ENCODE data around the gene KIAA1958. TPM values are rescaled to one million over a fixed set of nuclear protein-coding genes. Genes with fewer than 3 reads are reported as not detected.

KIAA1958 gene
- total RNA-seq, 1 donor from 2014 or later = 12.0 TPM

DNA sequence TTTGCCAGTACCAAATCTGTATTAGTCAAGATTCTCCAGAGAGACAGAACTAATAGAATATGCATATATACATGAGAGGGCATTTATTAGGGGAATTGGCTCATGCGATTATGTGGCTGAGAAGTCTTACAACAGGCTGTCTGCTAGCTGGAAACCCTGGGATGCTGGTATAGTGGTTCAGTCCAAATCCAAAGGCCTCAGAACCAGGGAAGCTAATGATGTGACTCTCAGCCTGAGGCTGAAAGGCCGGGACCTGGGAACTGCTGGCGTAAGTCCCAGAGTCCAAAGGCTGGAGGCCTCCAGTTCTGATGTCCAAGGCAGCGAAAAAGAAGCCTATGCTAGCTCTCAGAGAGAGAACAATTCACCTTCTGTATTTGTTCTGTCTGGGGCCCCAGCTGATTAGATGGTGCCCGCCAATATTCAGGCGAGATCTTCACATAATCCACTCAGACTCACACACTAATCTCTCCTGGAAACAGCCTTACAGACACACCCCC lies 84.1 kb downstream of the KIAA1958 start:
- Histone ChIP-seq H3K27ac (no peak overlapping the region), H3K9me3 (no peaks in the 10 kb centered on the region), H3K4me3 (no peak overlapping the region), H3K36me3 (peaks cover 0 to 8% of the 10 kb centered on the region in 2 donors), H3K27me3 (no peaks in the 10 kb centered on the region), H3K4me1 (peaks cover 6% of the 10 kb centered on the region)
- no peak for DNase-seq (ENCODE audit: extremely low spot score in 2 of 2)
- TF ChIP-seq POLR2A (IDR thresholded peaks at IDR 0.05) (no peak), POLR2AphosphoS5 (IDR thresholded peaks at IDR 0.05; ENCODE audit: insufficient read depth in 1 of 2, low read depth in 1 of 2) (no peak)
- TF ChIP-seq, protein P1, sequence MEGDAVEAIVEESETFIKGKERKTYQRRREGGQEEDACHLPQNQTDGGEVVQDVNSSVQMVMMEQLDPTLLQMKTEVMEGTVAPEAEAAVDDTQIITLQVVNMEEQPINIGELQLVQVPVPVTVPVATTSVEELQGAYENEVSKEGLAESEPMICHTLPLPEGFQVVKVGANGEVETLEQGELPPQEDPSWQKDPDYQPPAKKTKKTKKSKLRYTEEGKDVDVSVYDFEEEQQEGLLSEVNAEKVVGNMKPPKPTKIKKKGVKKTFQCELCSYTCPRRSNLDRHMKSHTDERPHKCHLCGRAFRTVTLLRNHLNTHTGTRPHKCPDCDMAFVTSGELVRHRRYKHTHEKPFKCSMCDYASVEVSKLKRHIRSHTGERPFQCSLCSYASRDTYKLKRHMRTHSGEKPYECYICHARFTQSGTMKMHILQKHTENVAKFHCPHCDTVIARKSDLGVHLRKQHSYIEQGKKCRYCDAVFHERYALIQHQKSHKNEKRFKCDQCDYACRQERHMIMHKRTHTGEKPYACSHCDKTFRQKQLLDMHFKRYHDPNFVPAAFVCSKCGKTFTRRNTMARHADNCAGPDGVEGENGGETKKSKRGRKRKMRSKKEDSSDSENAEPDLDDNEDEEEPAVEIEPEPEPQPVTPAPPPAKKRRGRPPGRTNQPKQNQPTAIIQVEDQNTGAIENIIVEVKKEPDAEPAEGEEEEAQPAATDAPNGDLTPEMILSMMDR (IDR thresholded peaks at IDR 0.05) = no peak
- intact Hi-C loops (cut with DNase I) = no loop called here

DNA sequence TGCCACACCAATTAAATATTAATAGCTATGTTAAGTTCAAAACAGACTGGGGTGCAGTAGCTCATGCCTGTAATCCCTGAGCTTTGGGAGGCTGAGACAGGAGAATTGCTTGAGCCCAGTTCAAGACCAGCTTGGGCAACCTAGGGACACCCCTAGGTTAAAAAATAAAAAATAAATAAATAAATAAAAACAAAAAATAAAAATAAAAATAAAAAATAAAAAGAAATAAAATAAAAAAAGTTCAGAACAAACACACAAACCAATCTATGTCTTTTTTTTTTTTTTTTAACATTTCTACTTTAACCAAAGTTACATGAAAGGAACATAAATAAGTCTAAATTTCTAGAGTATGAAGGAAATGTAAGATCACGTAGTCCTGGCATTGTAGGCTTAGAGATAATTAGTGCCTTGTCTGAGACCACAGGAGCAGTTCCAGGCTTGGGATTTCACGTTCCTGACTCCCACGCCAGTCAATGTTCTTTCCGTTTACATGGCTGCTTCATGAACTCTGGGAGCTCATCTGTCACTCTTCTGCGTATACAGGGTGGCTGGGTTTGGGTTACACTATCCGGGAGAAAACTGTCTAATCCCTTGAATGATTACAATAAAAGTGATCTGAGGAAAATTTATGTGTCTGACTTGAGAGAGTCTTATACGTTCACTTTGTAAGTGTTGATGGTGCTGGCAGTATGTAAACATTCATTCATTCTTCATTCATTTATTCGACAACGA lies 85.2 kb downstream of the KIAA1958 start:
- H3K9me3 ChIP-seq = no peaks in the 10 kb centered on the region
- no peak for DNase-seq (ENCODE audit: extremely low spot score in 2 of 2)
- H3K4me1 ChIP-seq = peaks cover 6% of the 10 kb centered on the region
- no peak overlapping the region for H3K27ac ChIP-seq
- intact Hi-C loops (cut with DNase I) = no loop called here
- no peaks in the 10 kb centered on the region for H3K27me3 ChIP-seq
- H3K36me3 ChIP-seq = peaks cover 0 to 8% of the 10 kb centered on the region in 2 donors
- TF ChIP-seq, protein P1 (IDR thresholded peaks at IDR 0.05) = no peak
- TF ChIP-seq POLR2AphosphoS5 (IDR thresholded peaks at IDR 0.05; ENCODE audit: insufficient read depth in 1 of 2, low read depth in 1 of 2) = no peak
- no peak for TF ChIP-seq POLR2A (IDR thresholded peaks at IDR 0.05)
- no peak overlapping the region for H3K4me3 ChIP-seq

DNA sequence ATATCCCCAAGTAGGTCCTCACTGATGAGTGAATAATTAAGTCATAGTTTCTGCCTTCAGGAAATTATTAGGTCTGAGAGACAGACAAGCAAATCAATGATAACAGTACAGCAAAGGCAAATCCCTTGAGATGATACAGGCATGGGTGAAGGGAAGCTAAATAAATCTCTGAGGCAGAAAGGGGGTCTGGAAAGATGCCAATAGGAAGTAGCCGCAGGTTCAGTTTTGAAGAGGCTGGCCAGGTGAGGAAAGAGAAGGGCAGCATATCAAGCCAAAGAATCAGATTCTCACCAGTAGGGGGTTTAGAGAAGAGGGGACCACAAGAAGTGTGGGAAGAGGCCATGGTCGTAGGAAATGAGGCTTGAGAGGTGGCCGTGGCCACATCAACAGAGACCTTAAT lies 85.8 kb downstream of the KIAA1958 start:
- no peak overlapping the region for H3K27ac ChIP-seq
- H3K27me3 ChIP-seq = no peaks in the 10 kb centered on the region
- H3K9me3 ChIP-seq = no peaks in the 10 kb centered on the region
- intact Hi-C loops (cut with DNase I) = no loop called here
- no peak overlapping the region for H3K4me3 ChIP-seq
- peaks cover 6% of the 10 kb centered on the region for H3K4me1 ChIP-seq
- no peak for DNase-seq (ENCODE audit: extremely low spot score in 2 of 2)
- peaks cover 0 to 8% of the 10 kb centered on the region in 2 donors for H3K36me3 ChIP-seq
- TF ChIP-seq POLR2A (IDR thresholded peaks at IDR 0.05) (no peak), POLR2AphosphoS5 (IDR thresholded peaks at IDR 0.05; ENCODE audit: insufficient read depth in 1 of 2, low read depth in 1 of 2) (no peak)
- TF ChIP-seq, protein P1 (IDR thresholded peaks at IDR 0.05) = no peak

DNA sequence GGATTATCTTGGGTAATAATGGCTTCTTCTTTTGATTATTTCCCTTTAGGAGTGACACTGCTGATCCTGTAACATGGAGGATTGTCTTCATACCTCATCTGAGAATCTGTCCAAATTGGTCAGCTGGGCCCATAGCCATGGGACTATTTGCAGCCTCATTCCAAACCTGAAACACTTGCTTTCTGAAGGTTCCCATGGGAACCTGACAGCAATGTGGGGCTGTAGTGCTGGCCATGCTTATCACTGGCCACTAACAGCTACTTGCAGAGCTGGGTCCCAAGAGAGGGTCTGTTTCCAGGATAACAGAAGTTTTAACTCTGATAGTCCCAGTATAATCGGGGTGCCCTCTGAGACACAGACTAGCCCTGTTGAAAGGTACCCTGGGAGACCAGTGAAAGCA lies 87.4 kb downstream of the KIAA1958 start:
- Histone ChIP-seq H3K9me3 (no peaks in the 10 kb centered on the region), H3K4me3 (no peak overlapping the region), H3K36me3 (peaks cover 0 to 8% of the 10 kb centered on the region in 2 donors), H3K4me1 (peaks cover 6% of the 10 kb centered on the region), H3K27ac (no peak overlapping the region), H3K27me3 (no peaks in the 10 kb centered on the region)
- TF ChIP-seq, protein P1 (IDR thresholded peaks at IDR 0.05) = no peak
- TF ChIP-seq POLR2A (IDR thresholded peaks at IDR 0.05) (no peak), POLR2AphosphoS5 (IDR thresholded peaks at IDR 0.05; ENCODE audit: insufficient read depth in 1 of 2, low read depth in 1 of 2) (no peak)
- no peak for DNase-seq (ENCODE audit: extremely low spot score in 2 of 2)
- intact Hi-C loops (cut with DNase I) = no loop called here

DNA sequence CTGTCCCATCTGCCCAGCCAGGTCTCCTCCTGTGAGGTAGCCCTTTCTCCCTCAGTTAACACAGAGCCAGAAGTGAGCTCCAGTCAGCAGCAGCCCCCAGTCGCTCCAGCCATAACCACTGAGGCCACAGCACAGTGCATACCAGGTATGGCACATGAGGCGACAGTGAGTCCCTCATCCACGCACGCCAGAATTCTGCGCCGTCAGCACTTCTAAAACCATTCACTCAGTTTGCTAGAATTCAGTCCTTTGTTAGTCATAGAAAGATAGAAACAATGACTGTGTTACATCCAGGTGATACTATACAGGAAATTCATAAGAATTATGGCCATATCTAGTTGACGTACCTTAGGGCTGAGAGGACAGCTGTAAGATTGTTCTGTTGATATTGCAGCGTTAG lies 88.5 kb downstream of the KIAA1958 start:
- no peak overlapping the region for H3K27ac ChIP-seq
- no peaks in the 10 kb centered on the region for H3K4me1 ChIP-seq
- DNase-seq (ENCODE audit: extremely low spot score in 2 of 2) = no peak
- TF ChIP-seq POLR2AphosphoS5 (IDR thresholded peaks at IDR 0.05; ENCODE audit: insufficient read depth in 1 of 2, low read depth in 1 of 2) (no peak), POLR2A (IDR thresholded peaks at IDR 0.05) (no peak)
- TF ChIP-seq, protein P1 (IDR thresholded peaks at IDR 0.05) = no peak
- no peak overlapping the region for H3K4me3 ChIP-seq
- H3K36me3 ChIP-seq = peaks cover 0 to 8% of the 10 kb centered on the region in 2 donors
- H3K9me3 ChIP-seq = no peaks in the 10 kb centered on the region
- no peaks in the 10 kb centered on the region for H3K27me3 ChIP-seq
- intact Hi-C loops (cut with DNase I) = no loop called here
